ENCODE data around the gene GPC2.

GRCh38 chr7:100222445-100223132, 45.4 kb upstream of the GPC2 start:
- no peak for TF ChIP-seq EZH2 (IDR thresholded peaks at IDR 0.05; ENCODE audit: insufficient read depth, poor library complexity, severe bottlenecking)
- TF ChIP-seq EZH2phosphoT487 (IDR thresholded peaks at IDR 0.05; ENCODE audit: insufficient read depth, low read depth), result no peak

Data from GM23248 (cell line).